ENCODE data around the gene VPS37D.
"Not testable (repeated sequence)": the region's sequence is repeated elsewhere in the genome, so short reads cannot be mapped to it uniquely, and the experiment has no call there.

VPS37D gene

GRCh38 chr7:73667344-73668102, at the start of gene VPS37D:
Gene VPS37D, plus strand, starts transcription at chr7:73667831. Its CDS starts 128 bp downstream, at chr7:73667959.
- peak; percentile 69 for TF ChIP-seq CTCF (IDR thresholded peaks at IDR 0.05; ENCODE audit: low read depth, low read length, missing control alignments)
- DNase-seq (ENCODE audit: low read depth) = peak; percentile 30
- peak within 1 kb of the TSS; percentile 48 for H3K4me3 ChIP-seq (ENCODE audit: low read depth, low read length)

GRCh38 chr7:73618538-73618937, 49.1 kb upstream of the VPS37D start:
- no peak for TF ChIP-seq CTCF (IDR thresholded peaks at IDR 0.05; ENCODE audit: low read depth, low read length, missing control alignments)
- no peak for DNase-seq (ENCODE audit: low read depth)
- H3K4me3 ChIP-seq (ENCODE audit: low read depth, low read length) = no peak overlapping the region

GRCh38 chr7:73619394-73619793, 48.2 kb upstream of the VPS37D start:
- not testable (repeated sequence) for DNase-seq (ENCODE audit: low read depth); H3K4me3 ChIP-seq (ENCODE audit: low read depth, low read length)

- DNase-seq (ENCODE audit: low read depth) = no peak
- H3K4me3 ChIP-seq (ENCODE audit: low read depth, low read length) = no peak overlapping the region
- no peak for TF ChIP-seq CTCF (IDR thresholded peaks at IDR 0.05; ENCODE audit: low read depth, low read length, missing control alignments)
Observed at GRCh38 chr7:73621168-73622063, 46.2 kb upstream of the VPS37D start.

- H3K4me3 ChIP-seq (ENCODE audit: low read depth, low read length) = no peak overlapping the region
- TF ChIP-seq CTCF (IDR thresholded peaks at IDR 0.05; ENCODE audit: low read depth, low read length, missing control alignments) = no peak
Observed at GRCh38 chr7:73622527-73622908, 45.1 kb upstream of the VPS37D start.

GRCh38 chr7:73622909-73623797, 44.5 kb upstream of the VPS37D start:
- TF ChIP-seq CTCF (IDR thresholded peaks at IDR 0.05; ENCODE audit: low read depth, low read length, missing control alignments) = no peak
- no peak for DNase-seq (ENCODE audit: low read depth)
- no peak overlapping the region for H3K4me3 ChIP-seq (ENCODE audit: low read depth, low read length)

More at GRCh38 chr7:73622527-73622908, 45.1 kb upstream of the VPS37D start:
- DNase-seq (ENCODE audit: low read depth) = no peak

Data from GM12864 (cell line).